Caco-2 (cell line): Measurements from ENCODE around the gene PPM1H. TPM values are rescaled to one million over a fixed set of nuclear protein-coding genes. Genes with fewer than 3 reads are reported as not detected.
A peak's percentile ranks its signal among the peaks of the same experiment; 100 is the strongest.

ENCODE experiments used
- BruUV-seq: library from RNA; stranded (reverse); fragments of 400-500 nt; replicated peaks from 2 replicates; lab custom pipeline; 2021; lab: Mats Ljungman, UMichigan
- CTCF ChIA-PET: fragments of 300-600 bp; sonication (Branson Sonifier 250); formaldehyde crosslinking; loops from one replicate; lab custom pipeline; 2022; ENCODE audit warnings: antibody characterized with exemption; lab: Charles Lee
- POLR2A ChIA-PET: fragments of 300-600 bp; sonication (Branson Sonifier 250); formaldehyde crosslinking; loops from one replicate; lab custom pipeline; 2022; ENCODE audit warnings: antibody characterized with exemption; lab: Charles Lee
- DNase-seq, 2 experiments: peaks; one replicate each; pipeline versions ENCODE4 v3.0.0 to v3.0.0-alpha.2; 2020 to 2022
- H3K27me3 ChIP-seq: replicated peaks from 2 replicates; pipeline ENCODE4 v1.6.0; 2011; ENCODE audit warnings: low read length; ENCODE audit not compliant: control insufficient read depth, insufficient read depth
- H3K36me3 ChIP-seq: 2 replicates; pipeline ENCODE4 v1.5.1; 2011; ENCODE audit warnings: low read length; ENCODE audit not compliant: control insufficient read depth, insufficient read depth
- H3K4me1 ChIP-seq: fragments of 250-450 bp; sonication (Bioruptor Pico); 2 replicates; pipeline ENCODE4 v1.5.1; 2020; ENCODE audit warnings: mild to moderate bottlenecking
- H3K4me3 ChIP-seq: 2 replicates; pipeline ENCODE4 v1.5.1; 2011; ENCODE audit warnings: low read depth, mild to moderate bottlenecking, control low read depth, low read length
- H3K9me3 ChIP-seq: fragments of 250-450 bp; sonication (Bioruptor Pico); 2 replicates; pipeline ENCODE4 v1.5.1; 2020; ENCODE audit warnings: mild to moderate bottlenecking, moderate library complexity
- H3K27ac Mint-ChIP-seq: one replicate; pipeline ENCODE4 v1.8.0; 2022; ENCODE audit warnings: mixed read lengths; ENCODE audit not compliant: unreplicated experiment
- H3K27me3 Mint-ChIP-seq: one replicate; pipeline ENCODE4 v1.8.0; 2022; ENCODE audit warnings: mixed read lengths; ENCODE audit not compliant: insufficient read depth, unreplicated experiment
- H3K36me3 Mint-ChIP-seq: one replicate; pipeline ENCODE4 v1.8.0; 2022; ENCODE audit warnings: mild to moderate bottlenecking, mixed read lengths; ENCODE audit not compliant: insufficient read depth, unreplicated experiment
- H3K4me1 Mint-ChIP-seq: one replicate; pipeline ENCODE4 v1.8.0; 2022; ENCODE audit warnings: low read depth, mixed read lengths; ENCODE audit not compliant: unreplicated experiment
- H3K4me3 Mint-ChIP-seq: one replicate; pipeline ENCODE4 v1.8.0; 2022; ENCODE audit warnings: mild to moderate bottlenecking, moderate library complexity, mixed read lengths; ENCODE audit not compliant: unreplicated experiment
- H3K9me3 Mint-ChIP-seq: one replicate; pipeline ENCODE4 v1.8.0; 2022; ENCODE audit warnings: mixed read lengths; ENCODE audit not compliant: unreplicated experiment
- intact Hi-C: fragments of 100-400 bp; cut with micrococcal nuclease; formaldehyde crosslinking; loops from one replicate; pipeline ENCODE4 v1.10.0; 2022; ENCODE audit not compliant: unreplicated experiment
- total RNA-seq: library from RNA; stranded (reverse); gene quantifications from 2 replicates; pipeline ENCODE4 v1.2.3, GENCODE V29; 2022
- TF ChIP-seq, protein P1 (sequence below), 2 experiments: fragments of 200-600 bp in 1 of 2; IDR thresholded peaks; 1 replicate in 1 of 2; 2 replicates in 1 of 2; pipeline versions ENCODE4 v1.5.1 to v1.8.0; 2011 to 2022; ENCODE audit warnings: antibody characterized with exemption in 1 of 2, control low read depth in 1 of 2, inconsistent platforms in 1 of 2, low read depth in 1 of 2, low read length in 1 of 2, mild to moderate bottlenecking in 1 of 2, moderate library complexity in 1 of 2; ENCODE audit not compliant: insufficient read depth in 1 of 2, severe bottlenecking in 1 of 2, unreplicated experiment in 1 of 2

The PPM1H gene
- total RNA-seq, 1 experiment from 2014 or later = 151 TPM

DNA sequence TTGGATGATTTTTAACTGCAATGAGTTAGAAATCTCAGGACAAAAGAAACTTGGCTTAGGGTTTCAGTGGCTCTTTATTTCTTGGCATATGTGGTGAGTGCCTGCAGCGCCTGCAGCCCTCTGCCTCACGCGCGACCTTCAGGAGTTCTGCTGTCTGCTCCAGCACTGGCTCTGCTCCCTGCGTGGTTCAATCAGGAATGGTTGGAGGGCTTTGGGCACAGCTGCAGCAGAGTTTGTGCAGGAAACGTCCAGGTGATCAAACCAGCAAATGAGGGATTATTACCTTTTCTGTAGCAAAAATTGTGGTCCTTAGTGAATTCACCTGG is 19.8 kb downstream of the PPM1H start:
- peaks cover 72% of the 10 kb centered on the region for H3K36me3 Mint-ChIP-seq
- H3K9me3 Mint-ChIP-seq = no peaks in the 10 kb centered on the region
- no peak overlapping the region for H3K4me3 Mint-ChIP-seq
- Histone ChIP-seq H3K4me3 (no peak overlapping the region), H3K4me1 (peaks cover 41% of the 10 kb centered on the region), H3K9me3 (no peaks in the 10 kb centered on the region), H3K27me3 (no peaks in the 10 kb centered on the region), H3K36me3 (peaks cover 4% of the 10 kb centered on the region)
- BruUV-seq = no TSS peak
- TF ChIP-seq, protein P1, sequence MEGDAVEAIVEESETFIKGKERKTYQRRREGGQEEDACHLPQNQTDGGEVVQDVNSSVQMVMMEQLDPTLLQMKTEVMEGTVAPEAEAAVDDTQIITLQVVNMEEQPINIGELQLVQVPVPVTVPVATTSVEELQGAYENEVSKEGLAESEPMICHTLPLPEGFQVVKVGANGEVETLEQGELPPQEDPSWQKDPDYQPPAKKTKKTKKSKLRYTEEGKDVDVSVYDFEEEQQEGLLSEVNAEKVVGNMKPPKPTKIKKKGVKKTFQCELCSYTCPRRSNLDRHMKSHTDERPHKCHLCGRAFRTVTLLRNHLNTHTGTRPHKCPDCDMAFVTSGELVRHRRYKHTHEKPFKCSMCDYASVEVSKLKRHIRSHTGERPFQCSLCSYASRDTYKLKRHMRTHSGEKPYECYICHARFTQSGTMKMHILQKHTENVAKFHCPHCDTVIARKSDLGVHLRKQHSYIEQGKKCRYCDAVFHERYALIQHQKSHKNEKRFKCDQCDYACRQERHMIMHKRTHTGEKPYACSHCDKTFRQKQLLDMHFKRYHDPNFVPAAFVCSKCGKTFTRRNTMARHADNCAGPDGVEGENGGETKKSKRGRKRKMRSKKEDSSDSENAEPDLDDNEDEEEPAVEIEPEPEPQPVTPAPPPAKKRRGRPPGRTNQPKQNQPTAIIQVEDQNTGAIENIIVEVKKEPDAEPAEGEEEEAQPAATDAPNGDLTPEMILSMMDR (IDR thresholded peaks at IDR 0.05; ENCODE audit: insufficient read depth in 1 of 2, low read depth in 1 of 2, low read length in 1 of 2, severe bottlenecking in 1 of 2, unreplicated experiment in 1 of 2) = no peak
- DNase-seq = no peak
- POLR2A ChIA-PET = no interaction called here
- H3K4me1 Mint-ChIP-seq = peaks cover 56% of the 10 kb centered on the region
- H3K27ac Mint-ChIP-seq = no peak overlapping the region
- CTCF ChIA-PET = no interaction called here
- intact Hi-C loops = no loop called here
- H3K27me3 Mint-ChIP-seq = no peaks in the 10 kb centered on the region

DNA sequence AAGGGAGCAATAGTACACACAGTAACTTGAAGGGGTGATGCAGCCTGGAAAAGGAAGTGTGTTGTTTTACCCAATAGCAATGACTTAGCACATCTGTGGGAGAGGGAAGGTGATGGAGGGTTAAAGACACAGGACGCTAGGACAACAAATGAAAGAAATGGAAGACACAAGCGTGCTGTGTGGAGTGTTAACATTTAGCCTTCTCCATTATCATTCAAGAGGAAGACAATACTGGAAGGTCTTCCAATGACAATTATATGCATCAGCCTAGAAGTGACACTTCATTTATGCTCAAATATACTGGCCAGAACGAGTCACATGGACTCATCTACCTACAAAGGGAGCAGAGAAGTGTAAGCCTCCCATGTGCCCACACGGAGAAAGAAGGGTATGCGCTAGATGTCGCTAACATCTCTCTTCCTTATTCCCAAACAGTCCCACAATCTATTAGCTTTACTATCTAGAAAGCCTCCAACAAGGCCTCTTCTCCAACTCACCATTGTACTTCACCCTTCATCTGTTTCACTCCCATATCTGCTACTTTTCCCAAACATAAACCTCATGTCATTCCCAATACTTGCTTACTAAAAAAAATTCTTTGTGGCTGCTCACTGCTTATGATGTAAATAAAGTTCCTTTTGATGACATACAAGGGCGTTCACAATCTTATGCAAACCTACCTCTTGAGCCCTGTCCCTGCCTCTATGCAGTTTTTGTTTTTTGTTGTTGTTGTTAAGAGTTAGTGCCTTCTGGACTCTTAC is 20.3 kb downstream of the PPM1H start:
- Mint-ChIP-seq H3K4me1 (peaks cover 56% of the 10 kb centered on the region), H3K27ac (peak overlapping the region; percentile 21), H3K27me3 (no peaks in the 10 kb centered on the region), H3K9me3 (no peaks in the 10 kb centered on the region), H3K36me3 (peaks cover 73% of the 10 kb centered on the region), H3K4me3 (no peak overlapping the region)
- no TSS peak for BruUV-seq
- intact Hi-C loops = no loop called here
- ChIA-PET CTCF (no interaction called here), POLR2A (no interaction called here)
- TF ChIP-seq, protein P1 (IDR thresholded peaks at IDR 0.05; ENCODE audit: insufficient read depth in 1 of 2, low read depth in 1 of 2, low read length in 1 of 2, severe bottlenecking in 1 of 2, unreplicated experiment in 1 of 2) = no peak
- Histone ChIP-seq H3K4me1 (peaks cover 46% of the 10 kb centered on the region), H3K36me3 (peaks cover 4% of the 10 kb centered on the region), H3K27me3 (no peaks in the 10 kb centered on the region), H3K9me3 (no peaks in the 10 kb centered on the region), H3K4me3 (no peak overlapping the region)
- no peak for DNase-seq

DNA sequence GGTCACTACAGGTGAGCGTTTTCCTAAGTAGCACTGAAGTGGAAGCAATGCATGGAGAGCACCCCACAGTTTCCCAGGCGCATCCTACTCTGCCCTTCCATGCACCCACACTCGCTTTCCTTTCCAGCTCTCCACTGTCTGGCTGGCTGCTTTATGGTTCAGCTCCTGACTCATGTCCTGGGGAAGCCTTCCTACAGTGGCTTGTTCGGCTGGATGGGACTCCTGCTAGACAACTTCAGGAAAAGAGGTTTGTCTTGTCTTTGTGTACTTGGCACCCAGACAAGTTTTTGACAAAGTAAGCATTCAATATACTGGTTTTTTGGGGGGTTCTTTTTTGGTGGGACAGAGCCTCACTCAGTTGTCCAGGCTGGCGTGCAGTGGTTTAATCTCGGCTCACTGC is 21.6 kb downstream of the PPM1H start:
- Histone ChIP-seq H3K9me3 (no peaks in the 10 kb centered on the region), H3K36me3 (peaks cover 4% of the 10 kb centered on the region), H3K4me3 (no peak overlapping the region), H3K4me1 (peaks cover 59% of the 10 kb centered on the region), H3K27me3 (no peaks in the 10 kb centered on the region)
- H3K4me3 Mint-ChIP-seq = no peak overlapping the region
- H3K4me1 Mint-ChIP-seq = peaks cover 57% of the 10 kb centered on the region
- TF ChIP-seq, protein P1 (IDR thresholded peaks at IDR 0.05; ENCODE audit: insufficient read depth in 1 of 2, low read depth in 1 of 2, low read length in 1 of 2, severe bottlenecking in 1 of 2, unreplicated experiment in 1 of 2) = no peak
- no TSS peak for BruUV-seq
- peaks cover 72% of the 10 kb centered on the region for H3K36me3 Mint-ChIP-seq
- intact Hi-C loops = no loop called here
- ChIA-PET POLR2A (no interaction called here), CTCF (no interaction called here)
- no peaks in the 10 kb centered on the region for H3K9me3 Mint-ChIP-seq
- peak overlapping the region; percentile 22 for H3K27ac Mint-ChIP-seq
- DNase-seq = no peak
- H3K27me3 Mint-ChIP-seq = no peaks in the 10 kb centered on the region
